Loucy (cell line): Measurements from ENCODE around the gene GTF3C4.

ENCODE experiments used
- H2AFZ ChIP-seq: fragments of 200-600 bp; sonication (generic); 2 replicates; pipeline ENCODE4 v1.6.0; 2016; ENCODE audit warnings: antibody characterized with exemption, mild to moderate bottlenecking, low read length, moderate library complexity
- H3F3A ChIP-seq: fragments of 200-600 bp; 2 replicates; pipeline ENCODE4 v1.6.0; 2016; ENCODE audit warnings: antibody characterized with exemption, low read depth, mild to moderate bottlenecking
- H3K27me3 ChIP-seq: fragments of 200-600 bp; sonication (generic); 2 replicates; pipeline ENCODE4 v1.6.1; 2014; ENCODE audit warnings: low read length, mild to moderate bottlenecking; ENCODE audit not compliant: insufficient read depth, poor library complexity, severe bottlenecking
- H3K36me3 ChIP-seq: fragments of 200-600 bp; sonication (generic); 2 replicates; pipeline ENCODE4 v1.6.1; 2016; ENCODE audit warnings: low read length; ENCODE audit not compliant: insufficient read depth
- H3K4me1 ChIP-seq: fragments of 200-600 bp; sonication (generic); 2 replicates; pipeline ENCODE4 v1.5.1; 2014; ENCODE audit warnings: low read length, mild to moderate bottlenecking; ENCODE audit not compliant: insufficient read depth, poor library complexity, severe bottlenecking
- H3K4me2 ChIP-seq: fragments of 200-600 bp; sonication (generic); 2 replicates; pipeline ENCODE4 v1.6.0; 2014; ENCODE audit warnings: antibody characterized with exemption, low read length, low read depth, mild to moderate bottlenecking; ENCODE audit not compliant: poor library complexity, severe bottlenecking
- H3K4me3 ChIP-seq: fragments of 200-600 bp; sonication (generic); 2 replicates; pipeline ENCODE4 v1.5.1; 2014; ENCODE audit warnings: low read length, mild to moderate bottlenecking, mixed read lengths; ENCODE audit not compliant: poor library complexity, severe bottlenecking
- H3K79me2 ChIP-seq: fragments of 200-600 bp; sonication (generic); 2 replicates; pipeline ENCODE4 v1.6.1; 2014; ENCODE audit warnings: low read length; ENCODE audit not compliant: insufficient read depth
- H3K9ac ChIP-seq: fragments of 200-600 bp; sonication (generic); 2 replicates; pipeline ENCODE4 v1.6.0; 2014; ENCODE audit warnings: mild to moderate bottlenecking, low read depth, low read length, moderate library complexity; ENCODE audit not compliant: poor library complexity, severe bottlenecking
- H3K9me2 ChIP-seq: fragments of 200-600 bp; sonication (generic); replicated peaks from 2 replicates; pipeline ENCODE4 v1.6.1; 2016; ENCODE audit warnings: low read depth, low read length, mixed read lengths
- H3K9me3 ChIP-seq: fragments of 200-600 bp; sonication (generic); 2 replicates; pipeline ENCODE4 v1.6.1; 2014; ENCODE audit warnings: mild to moderate bottlenecking, antibody characterized with exemption, low read length, low read depth; ENCODE audit not compliant: insufficient read depth
- H4K20me1 ChIP-seq: fragments of 200-600 bp; sonication (generic); 2 replicates; pipeline ENCODE4 v1.6.0; 2014; ENCODE audit warnings: antibody characterized with exemption, low read length, mild to moderate bottlenecking; ENCODE audit not compliant: insufficient read depth, poor library complexity, severe bottlenecking
- EZH2phosphoT487 ChIP-seq: fragments of 200-600 bp; IDR thresholded peaks from 2 replicates; pipeline ENCODE4 v1.6.1; 2018; ENCODE audit warnings: antibody characterized with exemption, mild to moderate bottlenecking, moderate library complexity, borderline replicate concordance
- TF ChIP-seq, protein P1 (sequence below): fragments of 200-600 bp; sonication (generic); conservative IDR thresholded peaks from 2 replicates; pipeline ENCODE4 v1.5.1; 2014; ENCODE audit warnings: mild to moderate bottlenecking, antibody characterized with exemption, low read length

GTF3C4 gene

DNA sequence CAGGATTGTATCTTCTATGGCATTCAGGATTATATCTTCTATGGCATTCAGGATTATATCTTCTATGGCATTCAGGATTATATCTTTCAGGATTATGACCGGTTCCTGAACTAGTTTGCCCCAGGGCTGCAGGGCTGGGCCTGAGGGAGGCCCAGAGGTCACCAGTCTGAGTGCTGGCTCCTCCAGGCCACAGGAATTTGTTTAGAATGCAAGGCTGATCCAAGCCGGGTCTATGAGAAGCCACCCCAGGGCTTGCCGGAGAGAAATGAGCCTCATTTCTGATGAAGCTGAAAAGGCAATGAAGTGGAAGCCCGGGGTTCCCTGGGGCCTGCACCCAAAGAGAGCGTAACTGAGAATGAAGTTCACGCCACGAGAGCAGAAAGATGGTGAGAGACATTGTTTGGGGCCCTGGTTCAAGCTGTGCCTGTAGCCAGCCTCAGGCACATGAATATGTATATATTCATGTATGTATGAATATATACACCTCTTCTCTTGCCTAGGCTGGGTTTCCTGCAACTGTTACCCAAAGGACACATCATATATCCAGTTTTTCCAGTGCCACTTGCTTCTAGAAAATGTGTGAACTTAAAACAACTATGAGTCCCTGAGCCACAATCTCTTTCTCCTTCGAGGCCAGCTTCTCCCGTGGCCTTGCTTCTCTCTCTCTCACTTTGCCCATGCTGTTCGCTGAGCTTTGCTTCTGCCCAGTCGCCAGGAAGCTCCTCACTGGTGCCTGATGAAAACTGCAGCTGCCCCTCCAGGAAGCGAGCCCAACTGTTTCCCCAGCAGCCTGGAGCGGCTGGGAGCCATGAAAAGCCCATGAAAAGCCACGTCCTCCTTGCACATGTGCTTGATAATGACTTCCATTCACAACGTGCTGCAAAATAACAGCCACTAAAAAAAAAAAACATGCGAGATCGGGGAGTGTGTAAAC, 62.3 kb downstream of the GTF3C4 start:
- no peaks in the 10 kb centered on the region for H3K27me3 ChIP-seq
- H3K36me3 ChIP-seq, result no peaks in the 10 kb centered on the region
- no peak for TF ChIP-seq EZH2phosphoT487
- TF ChIP-seq, protein P1, sequence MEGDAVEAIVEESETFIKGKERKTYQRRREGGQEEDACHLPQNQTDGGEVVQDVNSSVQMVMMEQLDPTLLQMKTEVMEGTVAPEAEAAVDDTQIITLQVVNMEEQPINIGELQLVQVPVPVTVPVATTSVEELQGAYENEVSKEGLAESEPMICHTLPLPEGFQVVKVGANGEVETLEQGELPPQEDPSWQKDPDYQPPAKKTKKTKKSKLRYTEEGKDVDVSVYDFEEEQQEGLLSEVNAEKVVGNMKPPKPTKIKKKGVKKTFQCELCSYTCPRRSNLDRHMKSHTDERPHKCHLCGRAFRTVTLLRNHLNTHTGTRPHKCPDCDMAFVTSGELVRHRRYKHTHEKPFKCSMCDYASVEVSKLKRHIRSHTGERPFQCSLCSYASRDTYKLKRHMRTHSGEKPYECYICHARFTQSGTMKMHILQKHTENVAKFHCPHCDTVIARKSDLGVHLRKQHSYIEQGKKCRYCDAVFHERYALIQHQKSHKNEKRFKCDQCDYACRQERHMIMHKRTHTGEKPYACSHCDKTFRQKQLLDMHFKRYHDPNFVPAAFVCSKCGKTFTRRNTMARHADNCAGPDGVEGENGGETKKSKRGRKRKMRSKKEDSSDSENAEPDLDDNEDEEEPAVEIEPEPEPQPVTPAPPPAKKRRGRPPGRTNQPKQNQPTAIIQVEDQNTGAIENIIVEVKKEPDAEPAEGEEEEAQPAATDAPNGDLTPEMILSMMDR, result no peak
- no peaks in the 10 kb centered on the region for H3K9me2 ChIP-seq
- no peaks in the 10 kb centered on the region for H3K79me2 ChIP-seq
- H3F3A ChIP-seq, result no peaks in the 10 kb centered on the region
- H3K4me2 ChIP-seq, result no peak overlapping the region
- H3K9me3 ChIP-seq, result no peaks in the 10 kb centered on the region
- H2AFZ ChIP-seq, result no peak overlapping the region
- H4K20me1 ChIP-seq, result no peaks in the 10 kb centered on the region
- H3K4me3 ChIP-seq, result no peak overlapping the region
- no peaks in the 10 kb centered on the region for H3K4me1 ChIP-seq
- H3K9ac ChIP-seq, result no peak overlapping the region

DNA sequence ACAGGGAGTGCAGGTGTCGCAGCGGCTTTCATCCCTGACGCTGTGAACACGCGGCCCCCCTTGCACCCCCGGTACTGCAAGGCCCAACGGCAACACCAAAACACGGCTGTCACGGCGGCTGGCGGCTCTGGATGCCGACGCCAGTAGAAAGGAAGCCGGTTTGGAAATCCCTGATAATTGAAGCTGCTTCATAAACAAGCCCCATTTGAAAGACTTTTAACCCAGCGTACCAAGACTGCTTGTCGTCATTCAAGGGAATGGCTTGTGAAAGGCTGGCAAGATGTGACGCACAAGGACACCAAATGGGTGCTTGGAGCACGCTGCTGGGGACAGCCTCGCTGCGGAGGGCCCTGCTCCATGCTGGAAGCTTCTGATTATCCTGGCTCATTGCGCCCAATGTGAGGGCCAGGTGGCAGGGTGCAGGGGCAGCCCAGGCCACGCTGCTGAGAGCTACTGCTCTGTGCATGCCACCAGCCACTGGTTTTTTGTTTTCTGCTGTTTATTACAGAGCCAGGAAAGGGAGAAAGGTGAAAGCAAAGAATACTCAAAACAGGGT, 63.1 kb downstream of the GTF3C4 start:
- Histone ChIP-seq H3F3A (no peaks in the 10 kb centered on the region), H4K20me1 (no peaks in the 10 kb centered on the region), H2AFZ (no peak overlapping the region), H3K9ac (no peak overlapping the region), H3K36me3 (no peaks in the 10 kb centered on the region), H3K4me2 (no peak overlapping the region), H3K9me3 (no peaks in the 10 kb centered on the region), H3K4me3 (no peak overlapping the region), H3K4me1 (no peaks in the 10 kb centered on the region), H3K27me3 (no peaks in the 10 kb centered on the region), H3K79me2 (no peaks in the 10 kb centered on the region), H3K9me2 (no peaks in the 10 kb centered on the region)
- TF ChIP-seq, protein P1, result no peak
- TF ChIP-seq EZH2phosphoT487, result no peak

DNA sequence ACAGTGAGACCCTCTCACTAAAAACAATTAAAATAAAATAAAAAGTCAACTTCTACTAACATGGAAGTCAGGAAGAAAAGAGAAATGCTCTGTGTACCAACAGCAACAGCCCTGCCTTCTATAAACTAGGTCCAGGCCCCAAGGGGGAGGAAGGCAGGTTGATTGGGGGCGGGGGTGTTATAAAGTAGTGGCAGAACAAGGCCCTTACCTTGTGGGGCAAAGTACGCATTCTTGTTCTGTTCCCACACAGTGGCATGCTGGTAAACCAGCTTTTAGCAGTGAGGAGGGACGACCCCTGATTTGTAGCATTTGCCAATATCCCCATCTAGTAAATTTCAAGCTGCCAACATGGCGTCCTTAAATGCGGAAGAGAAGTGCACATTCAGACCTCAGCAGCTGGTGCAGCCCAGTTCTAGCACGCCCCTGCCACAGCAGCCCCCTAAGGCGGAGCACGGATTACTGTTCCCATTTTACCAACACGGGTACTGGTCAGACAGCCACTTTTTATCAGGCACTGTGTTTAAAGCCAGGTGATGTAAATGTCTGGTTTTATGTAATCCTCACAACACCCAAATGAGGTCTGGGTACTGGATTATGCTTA, 69.5 kb downstream of the GTF3C4 start:
- Histone ChIP-seq H4K20me1 (no peaks in the 10 kb centered on the region), H3K36me3 (no peaks in the 10 kb centered on the region), H3K27me3 (no peaks in the 10 kb centered on the region)

More for the DNA sequence above, 69.5 kb downstream of the GTF3C4 start:
- H3K4me1 ChIP-seq, result no peaks in the 10 kb centered on the region
- H3F3A ChIP-seq, result no peaks in the 10 kb centered on the region
- H3K9me3 ChIP-seq, result no peaks in the 10 kb centered on the region
- H3K9ac ChIP-seq, result no peak overlapping the region
- TF ChIP-seq, protein P1, result no peak
- TF ChIP-seq EZH2phosphoT487, result no peak
- no peak overlapping the region for H3K4me3 ChIP-seq
- H3K79me2 ChIP-seq, result no peaks in the 10 kb centered on the region
- no peaks in the 10 kb centered on the region for H3K9me2 ChIP-seq
- no peak overlapping the region for H3K4me2 ChIP-seq
- no peak overlapping the region for H2AFZ ChIP-seq
